ENCODE measurements around the gene TMEM184C. TPM values are rescaled to one million over a fixed set of nuclear protein-coding genes. Genes with fewer than 3 reads are reported as not detected.

TMEM184C gene
- total RNA-seq, 1 experiment from 2014 or later: 24.6 TPM

DNA sequence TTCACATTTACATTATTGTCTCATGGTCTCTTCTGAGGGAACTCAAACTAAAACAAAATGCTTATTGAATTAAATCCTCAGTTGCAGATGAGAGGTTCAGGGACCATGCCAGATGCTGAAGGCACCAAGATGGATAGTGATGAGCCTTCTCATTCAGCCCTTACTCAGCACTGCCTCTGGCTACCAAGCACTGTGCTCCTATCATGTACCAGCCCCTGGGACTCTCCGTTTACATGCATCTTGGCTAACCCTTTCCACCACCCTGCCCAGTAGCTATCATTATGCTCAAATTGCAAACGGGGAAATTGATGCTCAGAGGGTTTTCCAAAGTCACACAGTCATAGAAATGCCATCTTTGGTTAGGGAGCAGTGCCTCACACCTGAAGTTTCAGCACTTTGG, 22.6 kb upstream of the TMEM184C start:
- Histone ChIP-seq H3K9me3 (ENCODE audit: control insufficient read depth in 1 of 2, insufficient read depth in 1 of 2, low read depth in 1 of 2, low read length in 2 of 2) (no peaks in the 10 kb centered on the region), H3K9me2 (ENCODE audit: insufficient read depth) (no peaks in the 10 kb centered on the region), H3K4me3 (replicated peaks in 1 of 2; ENCODE audit: low read depth in 1 of 2, low read length in 2 of 2) (no peak overlapping the region), H4K20me1 (ENCODE audit: insufficient read depth) (no peaks in the 10 kb centered on the region), H3K79me2 (ENCODE audit: insufficient read depth, low read length) (no peaks in the 10 kb centered on the region), H3K36me3 (ENCODE audit: control insufficient read depth in 1 of 2, insufficient read depth in 2 of 2, low read length in 2 of 2) (no peaks in the 10 kb centered on the region), H3K9ac (ENCODE audit: low read length) (no peak overlapping the region), H3K4me1 (ENCODE audit: control insufficient read depth in 1 of 2, insufficient read depth in 2 of 2, low read length in 2 of 2) (peaks cover 0 to 9% of the 10 kb centered on the region in 2 experiments; a peak in 2 of 4 replicates), H3K27me3 (ENCODE audit: insufficient read depth, low read length) (no peaks in the 10 kb centered on the region), H3K4me2 (ENCODE audit: low read length) (no peak overlapping the region), H3K27ac (ENCODE audit: low read depth, low read length) (no peak overlapping the region), H2AFZ (ENCODE audit: low read depth, low read length, poor library complexity, severe bottlenecking) (no peak overlapping the region)
- ATAC-seq (no peak), DNase-seq (ENCODE audit: low read depth, low spot score) (no peak)
- intact Hi-C loops (cut with micrococcal nuclease): loop anchor here (10.0 kb wide), 1 partner anchor 1250 kb away; no protein-coding TSS in a partner anchor
- CTCF ChIA-PET: interaction anchor here (5.6 kb wide), 1 partner anchor 272 kb away, joined by 61 read pairs; no protein-coding TSS in a partner anchor
- BruUV-seq (replicated peaks): no TSS peak
- POLR2A ChIA-PET: no interaction called here
- RAD21 ChIA-PET (ENCODE audit: low non-redundant PET in 1 of 2, low total read pairs in 2 of 2, uncharacterized antibody in 2 of 2, unreplicated experiment in 2 of 2): no interaction called here
- TF ChIP-seq EZH2phosphoT487 (IDR thresholded peaks at IDR 0.05; ENCODE audit: borderline replicate concordance) (no peak), FOSL1 (IDR thresholded peaks at IDR 0.05; ENCODE audit: low read depth) (no peak), CBX3 (IDR thresholded peaks at IDR 0.05; ENCODE audit: low read depth) (no peak), ZFX (IDR thresholded peaks at IDR 0.05) (no peak), RAD21 (IDR thresholded peaks at IDR 0.05; ENCODE audit: low read depth) (no peak), SIN3A (IDR thresholded peaks at IDR 0.05; ENCODE audit: low read depth) (no peak), POLR2A (IDR thresholded peaks at IDR 0.05; ENCODE audit: borderline replicate concordance, extremely low read depth, insufficient read depth, insufficient read length) (no peak), ELF1 (IDR thresholded peaks at IDR 0.05; ENCODE audit: borderline replicate concordance, low read depth) (no peak), SP1 (IDR thresholded peaks at IDR 0.05; ENCODE audit: low read depth) (no peak), EGR1 (IDR thresholded peaks at IDR 0.05; ENCODE audit: low read depth) (no peak), SRF (IDR thresholded peaks at IDR 0.05; ENCODE audit: low read depth) (no peak), ZNF274 (IDR thresholded peaks at IDR 0.05; ENCODE audit: low read depth, low read length) (no peak), YY1 (IDR thresholded peaks at IDR 0.05; ENCODE audit: extremely low read depth, insufficient replicate concordance, low read depth, low read length) (no peak), JUND (IDR thresholded peaks at IDR 0.05) (no peak), EZH2 (IDR thresholded peaks at IDR 0.05) (no peak), TCF7L2 (IDR thresholded peaks at IDR 0.05; ENCODE audit: borderline replicate concordance, extremely low read depth, insufficient read depth, insufficient read length) (no peak)
- TF ChIP-seq, protein P1, sequence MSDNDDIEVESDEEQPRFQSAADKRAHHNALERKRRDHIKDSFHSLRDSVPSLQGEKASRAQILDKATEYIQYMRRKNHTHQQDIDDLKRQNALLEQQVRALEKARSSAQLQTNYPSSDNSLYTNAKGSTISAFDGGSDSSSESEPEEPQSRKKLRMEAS (IDR thresholded peaks at IDR 0.05): no peak
- TF ChIP-seq, protein P2, sequence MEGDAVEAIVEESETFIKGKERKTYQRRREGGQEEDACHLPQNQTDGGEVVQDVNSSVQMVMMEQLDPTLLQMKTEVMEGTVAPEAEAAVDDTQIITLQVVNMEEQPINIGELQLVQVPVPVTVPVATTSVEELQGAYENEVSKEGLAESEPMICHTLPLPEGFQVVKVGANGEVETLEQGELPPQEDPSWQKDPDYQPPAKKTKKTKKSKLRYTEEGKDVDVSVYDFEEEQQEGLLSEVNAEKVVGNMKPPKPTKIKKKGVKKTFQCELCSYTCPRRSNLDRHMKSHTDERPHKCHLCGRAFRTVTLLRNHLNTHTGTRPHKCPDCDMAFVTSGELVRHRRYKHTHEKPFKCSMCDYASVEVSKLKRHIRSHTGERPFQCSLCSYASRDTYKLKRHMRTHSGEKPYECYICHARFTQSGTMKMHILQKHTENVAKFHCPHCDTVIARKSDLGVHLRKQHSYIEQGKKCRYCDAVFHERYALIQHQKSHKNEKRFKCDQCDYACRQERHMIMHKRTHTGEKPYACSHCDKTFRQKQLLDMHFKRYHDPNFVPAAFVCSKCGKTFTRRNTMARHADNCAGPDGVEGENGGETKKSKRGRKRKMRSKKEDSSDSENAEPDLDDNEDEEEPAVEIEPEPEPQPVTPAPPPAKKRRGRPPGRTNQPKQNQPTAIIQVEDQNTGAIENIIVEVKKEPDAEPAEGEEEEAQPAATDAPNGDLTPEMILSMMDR (IDR thresholded peaks at IDR 0.05 in 2 of 3, conservative IDR thresholded peaks at IDR 0.05 in 1 of 3; ENCODE audit: borderline replicate concordance in 1 of 3, insufficient read depth in 1 of 3, low read depth in 2 of 3, low read length in 2 of 3): no peak
- TF ChIP-seq, protein P3, sequence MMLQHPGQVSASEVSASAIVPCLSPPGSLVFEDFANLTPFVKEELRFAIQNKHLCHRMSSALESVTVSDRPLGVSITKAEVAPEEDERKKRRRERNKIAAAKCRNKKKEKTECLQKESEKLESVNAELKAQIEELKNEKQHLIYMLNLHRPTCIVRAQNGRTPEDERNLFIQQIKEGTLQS (IDR thresholded peaks at IDR 0.05): no peak
